HG03520 (cell line): Measurements from ENCODE around the gene PRDM15.

Experiments used
- ATAC-seq: cut with Tn5 transposase; IDR thresholded peaks from one replicate; pipeline ENCODE4 v1.9.1; 2021; ENCODE audit warnings: mild to moderate bottlenecking, moderate library complexity; ENCODE audit not compliant: unreplicated experiment

Gene PRDM15

GRCh38 chr21:41753006-41753898, 125.9 kb downstream of the PRDM15 start:
- no peak for ATAC-seq

- no peak for ATAC-seq
Observed at GRCh38 chr21:41752231-41752681, 126.9 kb downstream of the PRDM15 start.

- no peak for ATAC-seq
Observed at GRCh38 chr21:41751611-41752011, 127.5 kb downstream of the PRDM15 start.

- ATAC-seq, result no peak
Observed at GRCh38 chr21:41750532-41751151, 128.5 kb downstream of the PRDM15 start.

DNA sequence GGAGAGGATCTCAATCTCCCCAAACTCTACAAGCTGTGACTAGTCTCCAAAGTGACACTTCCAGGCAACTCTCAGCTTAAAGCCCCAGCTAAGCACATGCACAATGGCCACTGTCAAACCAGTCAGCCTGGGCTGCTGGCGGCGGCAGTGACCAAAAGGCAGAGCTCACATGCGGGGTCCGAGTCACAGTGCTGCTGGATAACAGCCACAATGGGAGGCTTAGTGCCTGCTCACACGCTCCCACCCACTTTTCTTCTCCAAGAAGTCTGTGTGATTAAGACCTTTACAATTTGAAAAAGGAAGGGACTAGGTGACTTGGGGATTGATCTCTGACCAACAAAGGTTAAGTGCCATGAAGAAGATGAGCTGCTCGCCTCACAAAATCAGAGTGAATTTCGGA, 129.1 kb downstream of the PRDM15 start:
- no peak for ATAC-seq

- no peak for ATAC-seq
Observed at GRCh38 chr21:41749286-41749685, 129.9 kb downstream of the PRDM15 start.
